Hypothalamus (tissue), 51 donors: ENCODE measurements around the gene LIN37.

ENCODE experiments used
- DNase-seq, 51 donors: peaks; one replicate each; lab custom pipeline; 2025; lab: John Stamatoyannopoulos, UW

The LIN37 gene

DNA sequence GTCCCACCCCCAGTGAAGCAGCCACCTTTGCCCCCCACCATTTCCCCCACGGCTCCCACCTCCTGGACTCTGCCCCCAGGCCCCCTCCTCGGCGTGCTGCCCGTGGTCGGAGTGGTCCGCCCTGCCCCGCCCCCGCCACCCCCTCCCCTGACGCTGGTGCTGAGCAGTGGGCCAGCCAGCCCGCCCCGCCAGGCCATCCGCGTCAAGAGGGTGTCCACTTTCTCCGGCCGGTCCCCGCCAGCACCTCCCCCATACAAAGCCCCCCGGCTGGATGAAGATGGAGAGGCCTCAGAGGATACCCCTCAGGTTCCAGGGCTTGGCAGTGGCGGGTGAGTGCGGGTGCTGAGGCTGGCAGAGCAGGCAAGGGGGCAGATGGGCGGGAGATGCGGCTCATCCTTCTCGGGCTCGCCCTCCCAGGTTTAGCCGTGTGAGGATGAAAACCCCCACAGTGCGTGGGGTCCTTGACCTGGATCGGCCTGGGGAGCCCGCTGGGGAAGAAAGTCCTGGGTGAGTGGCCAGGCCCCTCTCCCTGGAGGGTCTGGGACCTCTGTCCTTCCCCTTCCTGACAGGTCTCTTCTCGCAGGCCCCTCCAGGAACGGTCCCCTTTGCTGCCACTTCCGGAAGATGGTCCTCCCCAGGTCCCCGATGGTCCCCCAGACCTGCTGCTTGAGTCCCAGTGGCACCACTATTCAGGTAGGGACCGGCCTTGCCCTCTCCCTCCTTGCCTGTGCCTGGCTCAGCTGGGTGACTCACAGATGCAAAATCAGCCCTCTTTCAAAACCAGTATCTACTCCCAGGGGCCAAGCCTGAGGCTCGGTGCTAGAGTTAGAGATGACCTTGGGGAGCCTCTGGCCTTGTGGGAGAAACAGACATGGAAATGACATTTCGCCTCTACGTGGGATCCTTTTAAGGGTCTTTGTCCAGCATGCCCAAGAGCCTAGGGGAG, 14.9 kb upstream of the LIN37 start:
- no peak for DNase-seq

DNA sequence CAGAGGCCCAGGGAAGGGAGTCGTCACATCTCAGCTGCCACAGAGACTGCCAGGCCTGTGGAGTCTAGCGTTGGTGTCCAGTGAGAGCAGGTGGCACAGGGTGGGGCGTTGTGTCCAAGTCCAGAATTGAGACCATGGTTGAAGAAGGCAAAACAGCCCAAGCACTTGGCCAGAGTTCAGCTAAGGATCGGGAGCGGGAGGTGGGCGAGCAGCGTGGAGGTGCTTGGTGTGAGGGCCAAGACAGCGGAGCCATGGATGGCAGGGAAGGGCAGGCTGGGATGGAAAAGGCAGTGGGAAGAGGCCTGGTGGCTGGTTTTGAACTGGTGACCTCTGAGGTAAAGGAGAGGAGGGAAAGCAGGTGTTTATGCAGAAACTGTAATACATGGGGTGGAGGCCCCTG, 14.1 kb upstream of the LIN37 start:
- no peak for DNase-seq

- DNase-seq, result no peak
These were observed 13.5 kb upstream of the LIN37 start for GRCh38 chr19:35734889-35735288.

DNA sequence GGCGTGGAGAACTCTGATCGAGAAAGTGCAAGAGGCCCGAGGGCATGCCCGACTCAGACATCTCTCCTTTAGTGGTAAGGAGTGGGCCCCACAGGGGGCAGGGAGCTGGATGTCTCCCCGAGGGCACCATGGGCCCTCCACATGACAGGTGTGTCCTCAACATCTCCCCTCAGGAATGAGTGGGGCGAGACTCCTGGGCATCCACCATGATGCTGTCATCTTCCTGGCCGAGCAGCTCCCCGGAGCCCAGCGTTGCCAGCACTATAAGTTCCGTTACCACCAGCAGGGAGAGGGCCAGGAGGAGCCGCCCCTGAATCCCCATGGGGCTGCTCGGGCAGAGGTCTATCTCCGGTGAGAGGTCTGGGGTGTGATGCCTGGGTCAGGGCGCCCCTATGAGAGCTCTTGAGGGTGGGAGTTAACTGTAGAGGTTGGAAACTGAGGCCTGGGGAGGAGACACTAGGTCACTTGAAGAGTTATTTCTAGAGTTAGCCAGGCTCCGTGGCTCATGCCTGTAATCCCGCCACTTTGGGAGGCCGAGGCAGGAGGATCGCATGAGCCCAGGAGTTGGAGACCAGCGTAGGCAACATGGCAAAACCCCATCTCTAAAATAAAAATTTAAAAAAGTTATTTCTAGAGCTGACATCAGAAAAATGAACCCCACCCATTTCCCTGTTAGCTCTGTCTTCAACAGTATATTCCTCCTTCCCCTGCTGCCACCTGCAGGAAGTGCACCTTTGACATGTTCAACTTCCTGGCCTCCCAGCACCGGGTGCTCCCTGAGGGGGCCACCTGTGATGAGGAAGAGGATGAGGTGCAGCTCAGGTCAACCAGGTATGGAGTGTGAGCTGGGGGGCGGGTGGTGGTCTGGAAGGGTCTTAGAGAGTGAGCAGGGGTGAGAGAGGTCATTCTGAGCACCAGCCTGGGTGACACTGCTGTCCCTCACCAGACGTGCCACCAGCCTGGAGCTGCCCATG, 11.2 kb upstream of the LIN37 start:
- no peak for DNase-seq

GRCh38 chr19:35738021-35738886, 10.1 kb upstream of the LIN37 start:
- DNase-seq, result no peak

- DNase-seq, result no peak
These were observed 9.5 kb upstream of the LIN37 start for GRCh38 chr19:35738887-35739229.

GRCh38 chr19:35739275-35740107, 8.9 kb upstream of the LIN37 start:
- no peak for DNase-seq

- no peak for DNase-seq
These were observed 8.3 kb upstream of the LIN37 start for GRCh38 chr19:35740108-35740422.

GRCh38 chr19:35740423-35741202, 7.8 kb upstream of the LIN37 start:
- peak; percentile 52 to 99 (median 96) for DNase-seq

DNA sequence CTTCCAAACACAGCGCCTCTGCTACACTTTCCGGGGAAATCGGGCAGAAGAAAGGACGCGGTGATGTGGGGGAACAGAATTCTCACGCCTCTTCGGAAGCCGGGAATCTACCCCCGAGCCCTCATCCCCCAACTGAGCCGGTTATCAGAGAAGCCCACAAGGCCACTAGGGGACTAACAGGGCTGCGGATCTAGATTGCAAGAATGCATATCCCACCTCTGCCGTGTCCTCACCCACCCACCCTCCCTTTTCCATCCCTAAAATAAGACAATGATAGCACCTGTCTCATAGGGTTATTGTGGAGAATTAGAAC, 7.2 kb upstream of the LIN37 start:
- DNase-seq, result no peak

- DNase-seq, result peak in 13 of 51 donors; percentile 6 to 33 (median 17)
These were observed 6.2 kb upstream of the LIN37 start, which contains the start of gene IGFLR1 for GRCh38 chr19:35742121-35742724. Gene IGFLR1, minus strand, starts transcription at chr19:35742452. Its CDS starts 1,272 bp downstream, at chr19:35741180.

GRCh38 chr19:35743640-35744429, 4.5 kb upstream of the LIN37 start:
- DNase-seq, result no peak

DNA sequence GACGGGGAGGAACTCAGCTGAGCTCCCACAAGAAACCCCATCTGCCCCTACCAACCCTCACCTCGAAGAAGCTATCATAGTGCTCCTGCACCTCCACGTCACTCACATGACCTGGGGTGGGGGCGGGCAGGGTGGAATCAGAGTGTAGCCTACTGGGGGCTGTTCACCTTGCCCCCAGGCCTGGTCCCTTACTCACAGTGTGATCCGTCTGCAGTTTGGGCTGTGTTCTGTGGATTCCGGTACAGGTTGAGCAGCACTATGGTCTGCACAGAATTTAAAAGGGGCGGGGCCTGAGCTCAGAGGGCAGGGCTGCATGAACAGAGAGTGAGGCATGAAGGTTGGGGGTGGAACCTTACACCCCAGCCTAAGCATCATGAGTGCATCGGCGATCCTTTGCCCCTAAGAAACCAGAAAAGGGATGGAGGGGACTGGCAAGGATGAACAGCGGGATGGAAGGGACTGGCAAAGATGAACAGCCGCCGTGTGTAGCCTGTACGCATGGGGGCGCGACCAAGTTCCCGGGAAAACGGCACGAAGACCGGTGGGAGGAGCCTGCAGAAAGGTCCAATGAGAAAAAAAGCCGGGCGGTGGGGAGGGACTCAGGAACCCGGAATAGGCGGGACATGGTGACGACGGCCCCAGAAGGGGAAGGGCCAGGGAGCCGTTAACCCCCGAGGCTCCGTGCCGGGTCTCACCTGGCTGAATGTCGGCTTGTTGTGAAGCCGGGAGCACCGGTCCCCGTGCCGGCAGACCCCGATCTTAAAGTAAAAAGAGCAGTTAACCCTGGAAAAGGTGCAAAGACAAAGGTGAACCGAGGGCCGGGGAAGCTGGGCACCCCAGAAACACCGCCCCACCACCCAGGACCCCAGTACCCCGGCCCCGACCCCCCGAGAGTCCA, 3.7 kb upstream of the LIN37 start:
- peak; percentile 67 to 97 (median 91) for DNase-seq

DNA sequence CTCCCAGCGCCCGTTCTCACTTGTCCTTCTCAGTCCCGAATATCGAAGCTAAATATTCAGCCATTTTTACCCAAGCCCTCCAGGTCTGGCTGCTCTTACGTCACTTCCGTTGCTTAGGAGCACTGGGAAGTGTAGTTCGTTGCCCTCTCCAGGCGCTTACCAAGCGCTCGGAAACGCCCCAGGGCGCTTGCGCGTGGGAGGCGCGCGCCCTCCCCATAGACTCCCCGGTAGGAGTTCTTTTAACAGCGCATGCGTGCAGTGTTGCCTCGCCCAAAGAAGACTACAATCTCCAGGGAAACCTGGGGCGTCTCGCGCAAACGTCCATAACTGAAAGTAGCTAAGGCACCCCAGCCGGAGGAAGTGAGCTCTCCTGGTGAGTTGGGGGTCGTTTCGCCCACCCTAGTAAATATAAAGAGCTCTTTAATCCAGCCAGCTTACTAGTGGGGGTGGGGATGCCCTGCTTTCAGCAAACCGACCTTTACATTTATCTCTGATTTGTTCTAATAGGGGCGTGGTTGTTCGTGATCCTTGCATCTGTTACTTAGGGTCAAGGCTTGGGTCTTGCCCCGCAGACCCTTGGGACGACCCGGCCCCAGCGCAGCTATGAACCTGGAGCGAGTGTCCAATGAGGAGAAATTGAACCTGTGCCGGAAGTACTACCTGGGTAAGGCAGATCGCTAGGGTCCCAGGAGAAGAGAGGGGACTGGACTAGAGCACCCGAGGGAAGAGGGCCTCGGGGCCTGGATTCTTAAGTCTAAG, 2.9 kb upstream of the LIN37 start, which contains the start of the genes PSENEN and U2AF1L4:
Gene PSENEN (plus strand): TSS at position 324 of the 759 bp plus-strand sequence. CDS start 280 bp downstream, at position 604.
Gene U2AF1L4 (minus strand): TSS at position 91 of the 759 bp plus-strand sequence. CDS start 27 bp downstream, at position 64.
- peak; percentile 74 to 99 (median 95) for DNase-seq

- DNase-seq, result no peak
These were observed 2.3 kb upstream of the LIN37 start for GRCh38 chr19:35746087-35746462.

DNA sequence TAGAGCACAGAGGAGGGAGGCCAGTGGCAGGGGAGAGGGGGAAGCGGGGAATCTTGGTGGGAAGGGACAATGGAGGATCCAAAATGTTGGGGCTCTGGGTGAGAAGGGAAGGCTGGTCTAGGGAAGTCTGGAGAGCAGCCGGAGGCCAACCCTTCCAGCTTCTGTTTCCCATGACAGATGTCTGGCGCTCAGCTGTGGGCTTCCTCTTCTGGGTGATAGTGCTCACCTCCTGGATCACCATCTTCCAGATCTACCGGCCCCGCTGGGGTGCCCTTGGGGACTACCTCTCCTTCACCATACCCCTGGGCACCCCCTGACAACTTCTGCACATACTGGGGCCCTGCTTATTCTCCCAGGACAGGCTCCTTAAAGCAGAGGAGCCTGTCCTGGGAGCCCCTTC, 1.8 kb upstream of the LIN37 start:
- DNase-seq, result no peak
